H1 (cell line): ENCODE data around the gene RARB. TPM values are rescaled to one million over a fixed set of nuclear protein-coding genes. Genes with fewer than 3 reads are reported as not detected.

Experiments used
- CTCF ChIA-PET: fragments of 300-600 bp; sonication (Branson Sonifier 250); formaldehyde crosslinking; loops from one replicate; lab custom pipeline; 2021; ENCODE audit not compliant: partially characterized antibody; lab: Charles Lee
- POLR2A ChIA-PET: fragments of 300-600 bp; sonication (Branson Sonifier 250); formaldehyde crosslinking; loops from one replicate; lab custom pipeline; 2021; ENCODE audit warnings: inconsistent platforms; ENCODE audit not compliant: partially characterized antibody; lab: Charles Lee
- DNase-seq, 2 experiments: peaks; one replicate each; pipeline versions ENCODE4 v3.0.0 to v3.0.0-alpha.2; 2010 to 2022; ENCODE audit warnings: low spot score in 2 of 2, low read depth in 1 of 2, mixed read lengths in 1 of 2
- FAIRE-seq: peaks from 2 replicates; lab custom pipeline; 2011; peaks lifted over from hg19 to GRCh38; lab: Jason Lieb, UNC
- H2AFZ ChIP-seq: 2 replicates; pipeline ENCODE4 v1.8.1; 2012; ENCODE audit warnings: low read length, inconsistent platforms
- H2AK5ac ChIP-seq: 2 replicates; pipeline ENCODE4 v1.6.1; 2013; ENCODE audit warnings: low read depth, low read length
- H2BK120ac ChIP-seq: replicated peaks from 2 replicates; pipeline ENCODE3; 2013; ENCODE audit warnings: low read depth, low read length, inconsistent platforms
- H2BK12ac ChIP-seq: 2 replicates; pipeline ENCODE4 v1.6.1; 2013; ENCODE audit warnings: low read depth, low read length
- H2BK15ac ChIP-seq: 2 replicates; pipeline ENCODE4 v1.6.1; 2013; ENCODE audit warnings: low read length
- H2BK20ac ChIP-seq: 2 replicates; pipeline ENCODE4 v1.6.1; 2013; ENCODE audit warnings: low read length
- H2BK5ac ChIP-seq: 2 replicates; pipeline ENCODE4 v1.6.1; 2013; ENCODE audit warnings: low read depth, low read length
- H3K14ac ChIP-seq: 2 replicates; pipeline ENCODE4 v1.6.1; 2013; ENCODE audit warnings: inconsistent platforms; ENCODE audit not compliant: insufficient read length
- H3K18ac ChIP-seq: 2 replicates; pipeline ENCODE4 v1.6.1; 2013; ENCODE audit warnings: low read length; ENCODE audit errors: extremely low read depth
- H3K23ac ChIP-seq: 2 replicates; pipeline ENCODE4 v1.6.1; 2013; ENCODE audit warnings: inconsistent platforms; ENCODE audit not compliant: insufficient read length
- H3K23me2 ChIP-seq: 2 replicates; pipeline ENCODE4 v1.6.1; 2013; ENCODE audit warnings: low read depth, low read length
- H3K27ac ChIP-seq: 2 replicates; pipeline ENCODE4 v1.6.1; 2011; ENCODE audit warnings: low read depth, low read length, inconsistent platforms
- H3K27me3 ChIP-seq, 4 experiments: replicated peaks in 1 of 4; 1 replicate in 1 of 4; 2 replicates in 3 of 4; pipeline versions ENCODE4 v1.6.1 to v1.8.1; 2011 to 2013; ENCODE audit warnings: low read length in 3 of 4, mild to moderate bottlenecking in 3 of 4, inconsistent platforms in 2 of 4, mixed read lengths in 2 of 4, moderate library complexity in 1 of 4; ENCODE audit not compliant: control insufficient read depth in 3 of 4, insufficient read depth in 3 of 4; ENCODE audit errors: extremely low read depth in 1 of 4
- H3K36me3 ChIP-seq, 4 experiments: 2 replicates each; pipeline versions ENCODE4 v1.6.1 to v1.8.1; 2011 to 2013; ENCODE audit warnings: mild to moderate bottlenecking in 4 of 4, low read length in 3 of 4, moderate library complexity in 2 of 4, control low read depth in 1 of 4, inconsistent platforms in 1 of 4; ENCODE audit not compliant: insufficient read depth in 4 of 4, control insufficient read depth in 2 of 4
- H3K4ac ChIP-seq: replicated peaks from 2 replicates; pipeline ENCODE3; 2013; ENCODE audit warnings: low read length, low read depth, mixed read lengths, inconsistent platforms; ENCODE audit not compliant: insufficient read length
- H3K4me1 ChIP-seq, 4 experiments: replicated peaks in 1 of 4; 1 replicate in 1 of 4; 2 replicates in 3 of 4; pipeline versions ENCODE4 v1.6.1 to v1.8.1; 2011 to 2013; ENCODE audit warnings: low read length in 3 of 4, inconsistent platforms in 2 of 4, mixed read lengths in 1 of 4; ENCODE audit not compliant: insufficient read depth in 4 of 4, control insufficient read depth in 3 of 4
- H3K4me2 ChIP-seq, 2 experiments: 2 replicates each; pipeline versions ENCODE4 v1.6.1 to v1.8.1; 2011 to 2013; ENCODE audit warnings: low read depth in 2 of 2, low read length in 2 of 2, control low read depth in 1 of 2, inconsistent platforms in 1 of 2, mild to moderate bottlenecking in 1 of 2; ENCODE audit not compliant: insufficient read depth in 1 of 2
- H3K4me3 ChIP-seq, 4 experiments: fragments of 200-600, 300-600 bp in 1 of 4; sonication (generic), shearing (Covaris generic), sonication (Bioruptor Twin) in 1 of 4; 2 replicates each; pipeline versions ENCODE4 v1.5.1 to v1.8.1; 2011 to 2016; ENCODE audit warnings: low read length in 4 of 4, low read depth in 3 of 4, control low read depth in 2 of 4, inconsistent platforms in 2 of 4, mild to moderate bottlenecking in 2 of 4, mixed read lengths in 1 of 4, moderate library complexity in 1 of 4; ENCODE audit not compliant: insufficient read depth in 2 of 4; ENCODE audit errors: extremely low read depth in 1 of 4
- H3K56ac ChIP-seq: replicated peaks from 2 replicates; pipeline ENCODE3; 2013; ENCODE audit warnings: low read depth, mild to moderate bottlenecking, mixed read lengths, low read length, inconsistent platforms; ENCODE audit not compliant: insufficient read length
- H3K79me1 ChIP-seq: 2 replicates; pipeline ENCODE4 v1.6.1; 2013; ENCODE audit warnings: low read depth, low read length, control low read depth
- H3K79me2 ChIP-seq, 2 experiments: 2 replicates each; pipeline versions ENCODE4 v1.6.1 to v1.8.1; 2012 to 2013; ENCODE audit warnings: low read length in 2 of 2, mild to moderate bottlenecking in 2 of 2, inconsistent platforms in 1 of 2; ENCODE audit not compliant: insufficient read depth in 2 of 2, control insufficient read depth in 1 of 2
- H3K9ac ChIP-seq, 4 experiments: replicated peaks in 1 of 4; 1 replicate in 1 of 4; 2 replicates in 3 of 4; pipeline versions ENCODE4 v1.6.1 to v1.8.1; 2011 to 2013; ENCODE audit warnings: low read depth in 3 of 4, low read length in 3 of 4, control low read depth in 2 of 4, mild to moderate bottlenecking in 2 of 4, moderate library complexity in 2 of 4, inconsistent platforms in 1 of 4; ENCODE audit errors: extremely low read depth in 1 of 4
- H3K9me3 ChIP-seq, 2 experiments: 2 replicates each; pipeline versions ENCODE4 v1.6.1 to v1.8.1; 2012 to 2013; ENCODE audit warnings: mild to moderate bottlenecking in 2 of 2, moderate library complexity in 2 of 2, control low read depth in 1 of 2, inconsistent platforms in 1 of 2, low read depth in 1 of 2, low read length in 1 of 2, mixed read lengths in 1 of 2; ENCODE audit not compliant: insufficient read depth in 2 of 2
- H4K20me1 ChIP-seq, 2 experiments: replicated peaks in 1 of 2; 2 replicates each; pipeline versions ENCODE3 to v1.8.1; 2011 to 2013; ENCODE audit warnings: inconsistent platforms in 2 of 2, low read length in 2 of 2, mild to moderate bottlenecking in 1 of 2; ENCODE audit not compliant: insufficient read depth in 2 of 2, control insufficient read depth in 1 of 2
- H4K5ac ChIP-seq: 2 replicates; pipeline ENCODE4 v1.6.1; 2013; ENCODE audit warnings: low read length, low read depth, mixed read lengths, inconsistent platforms; ENCODE audit not compliant: insufficient read length
- H4K8ac ChIP-seq: 2 replicates; pipeline ENCODE4 v1.8.0; 2013; ENCODE audit warnings: mild to moderate bottlenecking, moderate library complexity, low read length, inconsistent platforms; ENCODE audit not compliant: insufficient read depth; ENCODE audit errors: extremely low read depth
- H4K91ac ChIP-seq: replicated peaks from 2 replicates; pipeline ENCODE3; 2013; ENCODE audit warnings: low read length, mixed read lengths, inconsistent platforms; ENCODE audit not compliant: insufficient read length
- CHD2 ChIP-seq: IDR thresholded peaks from 2 replicates; pipeline ENCODE4 v1.6.1; 2012; ENCODE audit warnings: low read length, improper control_type of control experiment
- EP300 ChIP-seq, 2 experiments: IDR thresholded peaks; 1 replicate in 1 of 2; 2 replicates in 1 of 2; pipeline ENCODE4 v1.6.1; 2011 to 2012; ENCODE audit warnings: low read depth in 2 of 2, low read length in 2 of 2, mild to moderate bottlenecking in 2 of 2, borderline replicate concordance in 1 of 2, inconsistent platforms in 1 of 2, moderate library complexity in 1 of 2
- EZH2 ChIP-seq: fragments of 200-600 bp; sonication (generic); IDR thresholded peaks from 2 replicates; pipeline ENCODE4 v1.7.1; 2012; ENCODE audit warnings: low read depth, mild to moderate bottlenecking, moderate library complexity, low read length, inconsistent platforms; ENCODE audit not compliant: severe bottlenecking
- RAD21 ChIP-seq, 2 experiments: IDR thresholded peaks in 1 of 2; conservative IDR thresholded peaks in 1 of 2; 2 replicates each; pipeline ENCODE4 v1.6.1; 2011; ENCODE audit warnings: low read depth in 2 of 2, low read length in 2 of 2, improper control_type of control experiment in 1 of 2, inconsistent platforms in 1 of 2, mild to moderate bottlenecking in 1 of 2, moderate library complexity in 1 of 2
- RFX5 ChIP-seq: IDR thresholded peaks from 2 replicates; pipeline ENCODE4 v1.6.1; 2011; ENCODE audit warnings: low read depth, low read length, improper control_type of control experiment, borderline replicate concordance
- RNF2 ChIP-seq: fragments of 200-900, 300-1000 bp; sonication (generic); IDR thresholded peaks from 2 replicates; pipeline ENCODE4 v1.7.1; 2016; ENCODE audit warnings: borderline replicate concordance, low read depth, mild to moderate bottlenecking, antibody characterized with exemption, low read length; ENCODE audit not compliant: poor library complexity, severe bottlenecking; ENCODE audit errors: missing control alignments
- SIX5 ChIP-seq: IDR thresholded peaks from 2 replicates; pipeline ENCODE4 v1.6.1; 2011; ENCODE audit warnings: mild to moderate bottlenecking, low read depth, low read length
- SRF ChIP-seq: IDR thresholded peaks from 2 replicates; pipeline ENCODE4 v1.6.1; 2011; ENCODE audit warnings: mild to moderate bottlenecking, low read depth, low read length, moderate library complexity
- SUZ12 ChIP-seq: fragments of 200-600 bp; sonication (generic); IDR thresholded peaks from 2 replicates; pipeline ENCODE4 v1.6.1; 2012; ENCODE audit warnings: mild to moderate bottlenecking, inconsistent platforms, low read length, moderate library complexity, mixed read lengths
- TAF1 ChIP-seq: IDR thresholded peaks from 2 replicates; pipeline ENCODE4 v1.6.1; 2011; ENCODE audit warnings: mild to moderate bottlenecking, low read depth, low read length
- WGBS, 2 experiments: shearing (Covaris generic) in 1 of 2; methylation state at CpG; one replicate each; pipeline versions ENCODE4 v1.1.6 to v1.1.7; 2013 to 2015; ENCODE audit warnings: low lambda C conversion rate in 2 of 2, mixed read lengths in 2 of 2, inconsistent platforms in 1 of 2, low coverage in 1 of 2, missing lambda C conversion rate in 1 of 2; ENCODE audit not compliant: insufficient replicate concordance in 2 of 2, insufficient coverage in 1 of 2, insufficient read length in 1 of 2; ENCODE audit errors: extremely low coverage in 1 of 2, missing lambda C conversion rate in 1 of 2; 5-methylcytosine and 5-hydroxymethylcytosine counted together
- polyA plus RNA-seq, 7 experiments: library from polyadenylated mRNA; depleted of rRNA in 3 of 7; stranded (reverse) in 5 of 7; unstranded in 2 of 7; fragments of >200 nt in 5 of 7; fragments of 200-250 nt in 2 of 7; gene quantifications; 1 replicate in 5 of 7; 2 replicates in 1 of 7; 4 replicates in 1 of 7; pipeline versions ENCODE4 v1.2.1 to v1.2.3, GENCODE V29; 2011 to 2013; ENCODE audit warnings: missing spikeins in 2 of 7, mixed read lengths in 2 of 7
- total RNA-seq: library from RNA; stranded (reverse); fragmentation: NEBNext Ultra II Directional; extraction: Animal tissue kit (Norgen Biotek cat#: 25700); gene quantifications from 2 replicates; pipeline ENCODE4 v1.2.1, GENCODE V29; 2021

Gene RARB
- total and polyA plus RNA-seq, 2 of the 8 experiments (the other 6 are each of a cell fraction or from before 2014, with no cell fraction given) = 0.15 to 0.22 TPM

DNA sequence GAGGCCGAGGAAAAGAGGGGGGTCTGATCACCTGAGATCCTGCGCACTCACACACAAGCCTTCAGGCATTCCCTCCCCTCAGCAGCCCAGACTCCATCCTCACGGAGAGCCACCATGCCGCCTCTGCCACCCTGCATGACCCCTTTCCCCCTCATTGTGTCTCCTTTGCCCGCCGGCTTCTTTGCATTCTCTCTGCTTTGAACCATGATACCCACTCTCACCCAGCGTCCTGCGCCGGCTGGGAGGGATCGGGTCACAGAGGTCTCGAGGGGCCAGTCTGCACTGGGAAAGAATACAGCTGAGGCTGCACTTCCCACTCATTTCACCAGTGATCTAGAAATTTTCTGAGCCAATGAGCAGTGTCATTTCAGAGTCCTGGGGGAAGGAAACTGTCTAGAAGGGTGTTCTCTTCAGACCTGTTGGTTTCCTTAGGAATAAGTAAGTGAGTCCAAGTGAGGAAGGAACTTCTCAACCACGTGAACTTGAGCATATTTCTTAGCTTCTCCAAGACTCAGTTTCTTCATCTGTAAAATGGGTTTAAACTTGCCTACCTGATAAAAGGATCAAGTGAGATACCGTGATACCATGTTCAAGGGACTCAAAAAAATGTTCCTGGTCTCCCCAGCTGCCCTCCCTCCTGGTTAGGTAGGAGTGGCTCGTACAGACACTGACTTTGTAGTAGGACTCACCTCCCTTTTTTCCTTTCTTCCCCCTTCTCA is 139.9 kb downstream of the RARB start:
- H3K9me3 ChIP-seq = no peaks in the 10 kb centered on the region
- no peak for TF ChIP-seq RAD21 (IDR thresholded peaks at IDR 0.05 in 1 of 2, conservative IDR thresholded peaks at IDR 0.05 in 1 of 2; ENCODE audit: low read depth in 2 of 2, low read length in 2 of 2)
- TF ChIP-seq EP300 (IDR thresholded peaks at IDR 0.05; ENCODE audit: borderline replicate concordance in 1 of 2, low read depth in 2 of 2, low read length in 2 of 2) = no peak
- TF ChIP-seq TAF1 = no peak
- TF ChIP-seq SIX5 = no peak
- no peak for TF ChIP-seq SUZ12
- TF ChIP-seq CHD2 = no peak
- no peak for TF ChIP-seq SRF
- TF ChIP-seq RNF2 = no peak
- TF ChIP-seq RFX5 = no peak
- no peak for TF ChIP-seq EZH2

More for the DNA sequence above, 139.9 kb downstream of the RARB start:
- DNase-seq = no peak
- no peak for FAIRE-seq
- Histone ChIP-seq H3K4ac (no peak overlapping the region), H2BK15ac (no peak overlapping the region), H3K4me1 (no peaks in the 10 kb centered on the region), H2BK12ac (no peak overlapping the region), H4K91ac (no peak overlapping the region), H3K9ac (no peak overlapping the region), H3K36me3 (no peaks in the 10 kb centered on the region), H3K23me2 (no peaks in the 10 kb centered on the region; the same call in 1 of the 2 replicates), H2AK5ac (no peak overlapping the region), H2BK120ac (no peak overlapping the region), H3K27ac (no peak overlapping the region), H4K8ac (no peak overlapping the region), H3K56ac (no peak overlapping the region), H2AFZ (no peak overlapping the region), H3K14ac (no peak overlapping the region), H2BK5ac (no peak overlapping the region), H3K4me3 (no peak overlapping the region), H3K18ac (no peak overlapping the region), H3K4me2 (no peak overlapping the region), H3K23ac (no peak overlapping the region), H3K27me3 (no peaks in the 10 kb centered on the region), H4K5ac (no peak overlapping the region), H2BK20ac (no peak overlapping the region), H4K20me1 (no peaks in the 10 kb centered on the region), H3K79me1 (no peaks in the 10 kb centered on the region), H3K79me2 (no peaks in the 10 kb centered on the region)
- 94% methylated on average over 14 of the region's 14 CpGs; no CpG with 5 or more reads in 1 of the 2 experiments for WGBS, 2 experiments
- POLR2A ChIA-PET = no interaction called here
- CTCF ChIA-PET = interaction anchor here (0.7 to 12.1 kb wide), 9 partner anchors 8 to 535 kb away, joined by 3 to 138 read pairs (median 8); no protein-coding TSS in a partner anchor
